Activated T-helper 9 cell treated with anti-CD3 and anti-CD28 coated beads, Interleukin-2, amount 50 U/mL, for 16 hours (primary cell): ENCODE measurements around the gene RXRA.
A peak's percentile ranks its signal among the peaks of the same experiment; 100 is the strongest.

ENCODE experiments used
- DNase-seq: peaks from one replicate; pipeline ENCODE4 v3.0.0-alpha.2; 2020; ENCODE audit warnings: low read depth

The RXRA gene

DNA sequence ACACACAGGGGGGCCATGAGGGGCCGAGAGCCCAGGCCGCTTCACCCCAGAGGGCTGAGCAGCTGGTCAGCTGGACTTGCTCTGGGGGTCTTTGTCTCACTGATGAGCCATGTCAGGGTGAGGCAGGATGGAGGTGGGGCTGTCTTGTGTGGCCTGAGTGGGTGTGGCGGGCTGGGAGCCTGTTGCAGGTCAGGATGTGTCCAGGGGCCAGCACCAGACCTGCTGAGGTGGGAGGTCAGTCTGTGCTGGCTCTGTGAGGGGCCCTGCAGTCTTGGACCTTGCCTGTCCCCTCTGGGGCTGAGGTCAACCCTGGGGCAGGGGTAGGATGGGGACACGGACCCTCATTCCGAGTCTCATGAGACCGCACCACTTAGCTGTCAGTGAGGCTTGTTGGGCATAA lies 56.9 kb downstream of the RXRA start:
- no peak for DNase-seq

DNA sequence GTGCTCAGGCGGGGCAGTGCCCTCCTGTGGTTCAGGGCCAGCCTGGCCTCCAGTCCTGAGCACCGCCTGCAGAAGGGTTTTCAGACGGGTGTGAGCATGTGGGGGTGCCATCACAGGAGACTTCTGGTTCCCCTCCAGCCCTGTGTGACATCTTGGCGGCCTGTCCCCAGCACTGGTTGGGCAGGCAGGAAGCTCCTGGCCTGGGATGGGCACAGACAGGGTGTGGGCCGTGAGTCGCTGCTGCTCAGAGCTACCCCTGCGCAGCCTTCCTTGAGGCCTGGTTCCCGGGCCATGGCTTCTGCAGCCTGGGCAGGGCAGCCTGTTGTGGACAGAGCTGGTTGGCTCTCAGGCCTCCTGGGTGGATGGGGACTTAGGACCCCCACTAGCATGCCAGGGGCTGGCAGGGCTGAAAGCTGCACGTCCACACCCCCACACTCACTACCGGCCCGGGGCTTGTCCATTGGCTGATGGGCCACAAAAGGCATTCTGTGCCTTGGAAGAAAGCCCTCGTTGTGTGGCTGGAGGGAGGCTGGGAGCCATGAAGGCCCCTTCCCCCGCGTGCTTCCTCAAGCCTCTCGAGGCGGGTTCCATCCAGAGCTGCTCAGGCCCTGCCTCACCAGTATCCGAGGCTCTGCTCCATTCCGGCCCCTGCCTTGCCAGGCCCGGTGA lies 58.7 kb downstream of the RXRA start:
- no peak for DNase-seq

DNA sequence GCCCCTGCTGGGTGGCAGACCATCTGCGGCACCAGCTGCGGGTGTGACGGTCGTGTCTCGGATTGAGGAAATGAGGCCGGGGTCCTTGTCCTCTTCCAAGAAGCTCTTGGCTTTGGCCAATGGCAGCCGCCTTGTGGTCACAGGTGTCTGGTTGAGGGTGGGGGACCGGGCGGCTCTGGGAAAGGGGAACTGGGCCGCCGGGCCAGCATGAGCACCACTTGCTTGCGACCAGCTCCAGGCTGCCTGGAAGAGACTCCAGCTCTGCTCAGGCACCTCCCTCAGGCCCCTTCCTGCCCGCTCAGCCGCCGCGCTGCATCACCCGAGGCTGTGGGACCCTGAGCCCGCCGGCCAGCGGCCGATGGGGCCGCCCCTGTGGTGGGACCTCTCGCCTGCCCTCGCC lies 59.7 kb downstream of the RXRA start:
- no peak for DNase-seq

DNA sequence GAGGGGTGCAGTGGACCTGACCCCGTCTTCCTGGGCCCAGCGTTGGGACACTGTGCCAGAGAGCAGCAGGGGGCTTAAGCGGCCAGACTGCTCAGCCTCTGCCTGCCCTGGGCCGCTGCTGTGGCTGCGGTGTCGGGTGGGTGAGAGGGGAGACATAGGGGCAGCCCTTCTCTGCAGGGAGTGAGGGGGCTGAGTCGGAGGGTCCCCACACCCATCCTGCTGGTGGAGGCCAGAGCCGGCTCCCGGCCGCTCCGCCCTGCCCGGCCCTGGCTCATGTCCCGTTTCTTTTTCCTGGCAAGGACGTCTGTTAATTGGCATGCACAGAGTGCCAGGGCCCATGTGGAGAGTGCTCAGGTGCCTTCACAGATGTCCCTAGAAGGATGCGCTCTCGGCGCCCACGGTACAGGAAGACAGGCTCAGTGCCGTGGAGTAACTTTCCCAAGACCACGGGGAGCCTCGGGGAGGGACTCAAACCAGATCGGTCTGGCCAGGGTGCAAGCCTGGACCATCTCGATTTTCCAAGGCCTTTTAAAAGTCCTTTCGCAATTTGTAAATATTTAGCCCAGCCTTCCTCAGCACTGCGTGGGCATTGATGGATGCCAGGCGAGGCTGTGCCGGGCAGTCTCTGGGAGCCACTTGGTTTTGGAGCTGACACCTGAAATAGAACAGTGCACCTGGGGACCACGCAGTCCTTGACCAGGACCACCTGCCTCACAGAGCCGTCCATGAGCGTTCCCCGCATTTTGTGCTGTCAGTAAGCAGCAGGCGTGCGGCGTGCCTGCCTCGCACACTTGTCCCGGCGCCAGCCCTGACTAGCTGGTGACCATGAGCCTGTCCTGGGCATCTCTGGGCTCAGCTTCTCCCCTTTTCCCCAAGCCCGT lies 60.9 kb downstream of the RXRA start:
- no peak for DNase-seq

DNA sequence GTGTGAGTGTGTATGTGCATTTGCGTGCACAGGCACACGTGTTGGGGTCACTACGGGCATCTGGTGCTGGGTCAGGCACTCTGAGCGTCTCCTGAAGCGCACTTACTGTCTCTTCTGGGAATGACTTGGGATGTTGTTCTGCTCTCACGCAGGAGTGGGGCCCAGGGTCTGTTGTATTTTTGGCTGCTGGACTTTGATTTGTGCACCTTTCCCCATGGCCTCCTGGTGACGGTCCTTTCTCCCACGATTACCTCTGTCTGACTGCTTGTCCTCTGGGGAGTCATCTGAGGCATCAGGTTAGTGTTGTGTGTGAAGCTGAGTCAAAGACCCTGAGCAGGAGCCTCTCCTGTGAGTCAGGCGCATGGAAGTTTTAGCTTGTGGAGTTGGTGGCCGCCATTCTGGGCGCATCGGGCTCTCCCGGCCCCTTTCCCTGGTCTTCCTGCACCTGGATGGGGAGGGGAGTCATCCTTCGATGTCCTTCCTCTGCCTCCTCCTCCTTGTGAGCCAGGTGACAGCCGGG lies 62.1 kb downstream of the RXRA start:
- no peak for DNase-seq

DNA sequence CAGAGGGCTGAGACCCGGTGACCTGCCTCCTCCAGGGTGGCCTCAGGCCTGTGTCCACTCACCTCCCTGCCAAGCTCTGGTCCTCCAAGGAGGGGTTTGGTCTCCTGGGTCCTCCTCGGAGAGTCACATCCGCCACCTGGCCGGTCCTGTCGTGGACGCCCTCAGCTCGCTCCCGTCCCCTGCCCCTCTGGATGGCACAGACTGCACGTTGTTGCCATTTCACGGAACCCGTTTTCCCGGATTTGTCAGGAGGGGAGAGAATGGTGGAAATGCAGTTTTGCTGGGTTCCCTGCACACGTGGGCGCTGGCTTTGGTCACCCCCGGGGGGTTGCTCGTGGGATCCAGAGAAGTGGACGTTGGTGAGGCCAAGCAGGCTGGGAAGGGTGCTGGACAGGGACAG lies 62.7 kb downstream of the RXRA start:
- DNase-seq: no peak

DNA sequence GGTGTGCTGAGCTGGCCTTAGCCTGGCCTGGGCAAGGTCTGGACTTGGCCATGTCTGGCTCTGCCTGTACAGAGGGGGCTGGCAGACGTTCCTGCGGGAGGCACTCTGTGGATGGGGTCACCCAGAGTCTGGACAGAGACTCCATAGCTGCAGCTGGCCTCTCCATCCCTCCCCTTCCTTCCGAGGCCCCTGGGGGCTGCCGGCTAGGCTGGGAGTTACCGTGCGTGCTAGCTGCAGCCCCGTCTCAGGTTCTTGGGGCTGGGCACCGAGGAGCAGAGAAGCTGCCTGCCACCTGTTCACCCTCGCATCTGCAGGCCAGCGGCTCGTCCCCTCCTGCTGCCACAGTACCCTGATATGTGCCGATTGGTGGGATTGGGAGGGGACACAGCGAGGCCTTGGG lies 63.4 kb downstream of the RXRA start:
- no peak for DNase-seq

DNA sequence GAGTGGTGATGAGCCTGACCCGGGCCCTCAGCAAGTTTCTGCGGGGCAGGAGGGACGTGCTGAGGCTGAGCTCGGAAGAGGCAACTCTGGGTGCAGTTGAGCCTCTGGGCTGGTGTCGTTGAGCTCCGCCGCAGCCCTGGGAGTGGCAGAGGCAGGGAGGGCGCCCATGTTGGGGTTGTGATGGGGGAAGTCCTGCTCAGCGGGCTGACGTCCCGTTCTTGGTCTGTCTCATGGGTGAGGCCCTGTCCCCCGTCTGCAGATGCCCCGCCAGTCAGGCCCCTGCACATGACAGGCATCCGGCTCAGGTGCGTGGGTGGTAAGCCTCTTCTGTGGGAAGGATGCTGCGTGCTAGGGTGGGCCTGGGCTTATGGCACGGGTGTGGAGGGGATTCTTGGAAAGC lies 64.3 kb downstream of the RXRA start:
- DNase-seq: peak; percentile 65

DNA sequence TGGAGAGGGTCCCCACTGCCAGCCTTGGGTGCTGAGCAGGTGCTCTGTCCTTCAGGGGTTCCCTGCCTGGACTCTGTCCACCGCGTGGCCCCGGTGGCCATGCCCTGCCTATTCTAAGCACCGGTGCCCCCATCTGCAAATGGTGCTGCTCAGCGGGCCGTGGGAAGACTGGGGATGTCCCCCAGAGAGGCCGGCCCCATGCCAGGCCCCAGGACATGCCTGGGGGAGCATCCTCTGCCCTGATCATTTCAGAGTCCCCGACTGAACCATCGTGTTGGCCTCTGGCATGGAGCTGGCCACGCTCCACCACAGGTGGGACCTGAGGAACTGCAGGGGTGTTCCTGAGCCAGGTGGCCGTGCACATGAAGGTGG lies 64.7 kb downstream of the RXRA start:
- no peak for DNase-seq

DNA sequence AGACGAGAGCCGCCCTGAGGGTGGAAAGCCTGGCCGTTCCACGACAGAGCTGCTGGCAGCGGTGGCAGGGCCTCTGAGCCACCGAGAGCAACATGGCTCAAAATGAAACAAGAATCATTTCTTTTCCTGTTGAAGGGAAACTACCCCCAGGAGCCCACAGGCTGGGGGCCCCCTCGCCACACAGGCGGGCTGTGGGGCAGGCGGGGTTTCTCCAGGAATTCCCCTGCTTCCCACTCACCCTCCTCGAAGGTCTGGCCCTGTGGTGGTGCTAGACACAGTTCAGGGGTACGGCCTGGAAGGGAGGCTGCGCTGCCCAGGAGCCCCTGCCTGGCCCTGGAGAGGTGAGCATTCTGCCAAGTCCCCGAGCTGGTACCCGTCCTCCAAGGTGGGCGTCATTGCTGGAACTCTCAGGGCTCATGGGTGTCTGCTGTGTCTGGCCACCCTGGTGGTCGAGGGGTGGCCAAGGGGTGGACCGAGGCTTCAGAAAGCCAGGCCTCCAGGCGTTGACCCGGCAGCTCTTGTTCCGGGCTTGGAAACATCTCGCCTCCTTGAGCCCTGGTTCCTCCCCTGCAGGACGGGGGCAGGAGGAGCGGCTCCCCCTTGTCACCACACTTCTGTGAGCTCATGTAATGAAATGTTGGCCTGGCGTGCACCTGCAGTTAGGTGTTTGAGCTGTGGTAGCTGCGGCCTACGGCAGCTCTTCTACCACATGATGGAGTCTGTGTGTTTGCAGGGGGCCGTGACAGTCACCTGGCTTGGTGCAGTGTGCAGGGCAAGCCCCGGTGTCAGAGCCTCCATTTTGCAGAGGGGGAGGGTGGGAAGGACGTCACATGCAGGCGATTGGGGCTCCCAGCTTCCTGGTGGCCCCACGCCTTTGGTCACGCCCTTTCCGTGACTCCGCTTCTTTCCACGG lies 65.3 kb downstream of the RXRA start:
- DNase-seq: peak; percentile 78

DNA sequence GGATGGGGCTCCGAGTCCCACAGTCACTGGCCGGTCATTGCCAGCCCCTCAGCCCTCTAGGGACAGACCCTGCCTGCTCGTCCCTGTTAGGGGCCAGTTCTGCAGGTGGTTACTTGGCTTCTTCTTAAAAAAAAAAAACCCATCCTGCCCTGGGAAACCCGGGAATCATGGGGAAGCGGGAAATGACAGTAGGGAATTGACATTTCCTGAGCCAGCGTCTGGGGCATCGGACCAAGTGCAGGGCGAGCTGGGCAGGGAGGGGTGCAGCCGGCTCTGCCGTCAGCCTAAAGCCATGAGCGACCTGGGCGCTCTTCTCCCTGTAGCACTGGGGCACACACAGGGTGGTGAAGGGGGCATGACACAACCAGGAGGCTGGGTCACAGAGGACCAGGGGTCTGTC lies 66.6 kb downstream of the RXRA start:
- DNase-seq: no peak

DNA sequence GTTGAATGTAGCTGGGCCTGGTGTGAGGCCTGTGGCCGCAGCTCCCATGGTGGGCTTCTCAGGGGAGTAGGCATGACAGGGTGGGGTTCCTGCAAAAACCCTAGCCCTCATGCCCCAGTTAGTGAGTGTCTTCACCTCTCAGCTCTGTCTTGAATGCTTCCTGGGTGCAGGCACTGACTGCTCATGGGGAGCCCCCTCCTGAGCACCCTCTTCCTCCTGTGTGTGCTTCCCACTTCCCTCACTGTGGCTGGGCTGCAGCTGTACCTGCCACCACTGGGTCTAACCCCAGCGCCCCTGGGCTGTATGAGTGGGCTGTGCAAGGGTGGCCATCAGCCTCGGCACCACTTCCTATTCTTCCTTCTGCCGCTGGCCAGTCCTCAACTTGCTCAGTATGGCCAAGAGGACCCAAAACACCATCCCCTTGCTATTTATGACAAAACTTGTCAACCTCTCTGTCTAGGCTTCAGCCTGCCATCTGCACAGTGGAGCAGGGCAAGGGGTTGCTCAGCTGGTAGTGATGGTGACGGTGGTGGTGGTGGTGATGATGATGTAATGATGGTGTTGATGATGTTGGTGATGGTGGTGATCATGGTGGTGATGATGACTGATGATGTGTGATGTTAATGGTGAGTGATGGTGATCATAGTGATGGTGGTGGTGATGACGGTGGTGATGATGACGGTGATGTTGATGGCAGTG lies 67.5 kb downstream of the RXRA start:
- DNase-seq: no peak

DNA sequence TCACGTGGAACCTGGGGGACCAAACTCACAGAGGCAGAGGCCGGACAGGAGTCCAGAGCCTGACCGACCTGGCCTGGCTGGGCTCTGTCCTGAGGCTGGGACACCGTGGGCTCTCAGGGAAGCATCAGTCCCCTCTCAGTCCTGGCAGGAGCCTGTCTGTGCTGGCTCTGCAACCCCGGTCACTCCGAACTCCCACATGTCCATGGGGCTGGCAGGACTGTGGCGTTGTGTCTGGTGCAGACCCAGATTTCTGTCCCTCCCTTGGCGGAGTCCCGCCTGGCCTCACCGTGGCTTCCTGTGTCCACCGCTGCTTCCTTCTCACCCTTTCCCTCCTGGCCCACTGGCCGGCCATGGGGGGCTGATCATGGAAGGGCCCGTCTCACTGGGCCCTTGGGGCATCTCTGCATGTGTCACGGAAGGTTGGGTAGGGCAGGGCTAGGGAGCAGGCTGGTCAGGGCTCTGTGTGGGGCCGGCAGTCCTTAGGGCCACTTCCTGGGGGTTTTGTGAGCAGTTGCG lies 68.8 kb downstream of the RXRA start:
- no peak for DNase-seq

DNA sequence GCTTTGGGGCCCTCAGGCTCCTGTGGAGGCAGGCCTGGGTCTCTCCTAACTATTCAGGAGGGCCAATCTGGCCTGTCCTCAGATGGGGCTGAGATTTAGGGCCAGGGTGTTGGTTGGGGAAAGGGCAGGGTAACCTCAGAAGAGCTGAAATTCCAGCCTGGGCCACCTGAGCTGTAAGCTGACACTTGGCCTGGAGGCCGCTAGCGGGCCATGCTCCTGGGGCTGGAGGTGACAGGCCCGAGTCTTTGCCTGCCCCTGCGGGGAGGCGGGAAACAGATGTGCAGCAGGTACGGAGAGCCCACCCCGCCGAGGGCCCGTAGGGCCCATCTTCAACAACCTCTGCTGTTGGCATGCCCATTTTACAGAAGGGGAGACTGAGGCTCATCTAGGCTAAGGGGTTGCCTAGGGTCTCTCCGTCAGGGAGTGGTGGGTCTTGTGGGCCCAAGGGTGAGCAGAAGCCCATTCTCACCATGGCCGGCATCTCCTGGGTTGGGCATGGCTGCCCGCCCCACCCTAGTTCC lies 69.5 kb downstream of the RXRA start:
- no peak for DNase-seq

DNA sequence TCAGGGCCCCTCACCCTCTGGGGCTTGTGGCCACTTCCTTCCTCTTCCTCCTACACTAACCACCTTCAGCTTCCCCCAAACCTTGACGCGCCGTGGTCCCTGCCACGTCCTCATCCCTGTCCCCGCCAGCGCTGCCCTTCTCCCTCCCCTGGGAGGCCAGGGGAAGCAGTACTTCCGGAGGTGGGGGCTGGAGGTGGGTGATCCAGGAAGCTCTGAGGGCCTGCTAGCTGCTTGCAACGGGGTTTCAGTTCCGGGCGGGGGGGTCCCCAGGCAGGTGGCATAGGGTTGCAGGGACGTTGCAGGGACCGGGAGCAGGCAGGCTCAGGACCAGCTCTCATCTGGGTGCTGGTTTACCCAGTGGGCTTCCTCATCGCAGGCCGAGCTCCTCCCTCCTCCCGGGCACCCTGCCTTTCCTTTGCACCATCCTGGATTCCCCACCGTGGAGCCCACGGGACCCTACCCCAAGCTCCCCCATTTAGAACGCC lies 70.0 kb downstream of the RXRA start:
- DNase-seq: peak; percentile 34

DNA sequence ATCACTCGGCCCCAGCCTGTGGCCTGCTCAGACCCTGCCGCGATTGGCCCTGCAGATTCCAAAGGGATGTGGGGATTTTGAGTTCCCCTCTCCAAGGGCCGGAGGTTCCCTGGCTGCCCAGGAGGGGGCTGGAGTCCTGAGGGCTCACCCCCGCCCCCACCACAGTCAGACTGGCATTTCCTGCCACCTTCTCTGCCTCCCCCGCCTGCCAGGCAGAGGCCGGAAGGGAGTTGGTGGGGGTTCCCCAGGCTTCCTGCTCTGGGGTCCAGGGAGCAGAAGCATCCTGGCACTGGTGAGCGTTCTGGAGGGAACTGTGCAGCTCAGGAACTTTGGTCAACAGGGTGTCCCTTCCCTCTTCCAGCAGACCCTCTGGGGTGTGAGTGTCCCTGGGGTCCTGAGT lies 70.6 kb downstream of the RXRA start:
- peak; percentile 44 for DNase-seq

DNA sequence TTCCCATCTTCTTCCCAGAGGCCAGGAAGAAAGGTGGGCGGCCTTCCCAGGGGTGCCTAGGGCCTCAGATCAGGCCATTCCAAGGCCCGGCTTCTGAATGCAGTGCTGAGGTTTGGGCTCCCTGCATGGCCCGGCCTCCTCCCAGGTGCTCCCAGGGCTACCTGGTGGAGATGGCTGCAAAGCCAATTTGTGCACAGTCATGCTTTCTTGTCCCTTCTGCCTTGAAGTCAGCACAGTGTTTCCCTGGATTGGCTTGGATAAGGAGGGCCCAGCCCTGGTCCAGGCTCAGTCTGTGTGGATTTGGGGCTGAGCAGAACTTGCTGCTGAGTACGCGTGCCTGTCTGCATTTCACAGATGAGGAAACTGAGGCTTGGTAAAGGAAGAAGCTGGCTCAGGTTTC lies 72.5 kb downstream of the RXRA start:
- DNase-seq: no peak

DNA sequence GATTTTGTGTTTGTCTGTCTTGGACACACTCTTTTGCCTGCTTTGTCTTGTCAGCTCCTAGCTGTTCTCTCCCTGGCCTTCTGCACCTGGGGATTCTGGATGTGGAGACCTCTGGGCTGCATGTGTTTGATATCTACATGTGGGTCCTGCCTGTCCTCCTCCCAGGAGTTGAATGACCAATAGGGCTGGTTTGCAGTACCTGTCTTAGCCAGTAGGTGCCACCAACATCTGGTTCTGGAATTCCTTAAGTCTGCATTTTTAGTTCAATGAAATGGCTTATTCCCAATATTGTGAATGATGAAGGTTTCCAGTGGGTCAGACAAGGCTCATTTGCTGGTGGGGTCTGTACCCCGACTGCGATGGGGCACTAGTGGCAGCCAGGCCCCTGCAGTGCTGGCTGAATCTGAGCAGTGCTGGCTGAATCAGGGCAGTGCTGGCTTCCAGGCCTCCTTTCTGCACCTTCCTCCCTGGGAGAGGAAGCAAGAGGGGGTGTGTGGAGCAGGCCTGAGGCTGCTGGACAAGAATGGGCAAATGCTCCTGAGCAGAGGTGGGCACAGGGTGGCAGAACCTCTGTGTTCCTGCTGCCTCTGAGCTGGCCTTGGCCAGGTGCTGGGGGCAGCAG lies 73.3 kb downstream of the RXRA start:
- no peak for DNase-seq

DNA sequence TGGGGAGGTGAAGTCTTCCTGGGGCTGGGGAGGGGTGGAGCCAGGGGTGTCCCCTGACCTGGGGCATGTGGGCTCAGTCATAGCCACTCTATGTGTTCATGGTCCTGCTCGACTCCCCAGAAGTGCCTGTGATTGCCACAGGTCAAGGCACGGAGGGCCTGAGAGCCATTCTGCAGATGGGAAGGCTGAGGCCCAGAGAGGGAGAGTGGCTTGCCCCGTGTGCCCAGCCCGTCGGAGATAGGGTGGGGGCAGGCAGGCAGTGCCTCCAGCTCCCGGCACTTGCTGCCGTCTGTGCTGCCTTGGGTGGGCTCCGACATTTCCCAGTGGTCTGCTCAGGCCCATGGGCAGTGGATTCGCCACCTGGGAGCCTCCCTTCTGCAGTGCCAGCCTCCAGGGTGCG lies 74.0 kb downstream of the RXRA start:
- DNase-seq: no peak

DNA sequence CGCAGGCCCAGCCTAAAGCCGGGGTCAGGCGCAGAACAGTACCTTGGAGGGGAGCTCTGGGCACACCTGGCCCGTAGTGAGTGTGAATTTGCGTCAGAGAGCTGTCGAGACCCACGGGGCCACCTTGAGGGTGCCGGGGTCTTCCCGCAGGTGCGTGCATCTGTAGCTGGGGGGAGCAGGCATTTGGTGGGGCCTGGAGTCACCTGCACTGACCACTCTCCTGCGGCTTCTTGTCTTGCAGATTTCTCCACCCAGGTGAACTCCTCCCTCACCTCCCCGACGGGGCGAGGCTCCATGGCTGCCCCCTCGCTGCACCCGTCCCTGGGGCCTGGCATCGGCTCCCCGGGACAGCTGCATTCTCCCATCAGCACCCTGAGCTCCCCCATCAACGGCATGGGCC lies 75.1 kb downstream of the RXRA start:
- DNase-seq: no peak

DNA sequence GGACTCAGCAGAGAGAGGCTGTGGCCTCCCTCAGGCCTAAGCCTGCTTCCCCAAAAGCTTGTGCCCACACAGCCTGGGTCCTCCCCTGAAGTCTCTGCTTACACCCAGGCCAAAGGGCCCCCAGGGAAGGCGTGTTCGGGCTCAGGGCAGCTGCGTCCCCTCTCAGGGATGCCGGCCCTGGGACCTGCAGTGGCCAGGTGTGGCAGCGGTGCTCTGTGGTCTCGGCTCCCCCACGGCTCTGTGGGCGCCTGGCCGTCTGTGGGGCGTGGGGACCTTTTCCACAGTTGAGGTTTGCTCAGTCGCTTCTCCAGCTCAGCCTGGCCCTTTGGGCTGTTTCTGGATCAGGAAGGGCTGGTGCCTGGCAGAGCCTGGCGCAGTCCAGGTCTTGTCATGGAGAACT lies 75.9 kb downstream of the RXRA start:
- no peak for DNase-seq
